Measurements from ENCODE around the gene PTPRD. TPM values are rescaled to one million over a fixed set of nuclear protein-coding genes. Genes with fewer than 3 reads are reported as not detected.

PTPRD gene
- total and polyA plus RNA-seq, 7 experiments from 2014 or later: 0.71 TPM; not detected in 6

DNA sequence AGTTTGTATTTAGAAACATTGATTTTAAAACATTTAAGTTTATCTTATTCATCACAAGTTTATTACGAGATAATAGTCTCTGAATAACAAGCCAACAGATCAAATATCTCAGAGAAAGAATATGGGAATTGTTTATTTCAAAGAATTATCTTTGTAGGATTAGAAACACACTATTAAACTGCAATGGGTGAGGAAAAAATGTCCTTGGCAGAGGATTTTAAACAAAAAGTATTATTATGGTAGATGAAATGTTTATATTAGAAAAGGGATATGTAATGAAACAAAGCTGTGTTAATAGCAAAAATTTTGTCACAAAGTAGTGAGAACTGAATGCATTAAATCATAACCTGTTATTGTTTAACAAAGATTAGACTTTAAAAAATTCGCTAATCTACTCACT is 1430.4 kb downstream of the PTPRD start:
- no peak overlapping the region for H3K4me3 Mint-ChIP-seq
- ChIA-PET POLR2A (no interaction called here), CTCF (no interaction called here)
- no peak overlapping the region for H3K27ac ChIP-seq (ENCODE audit: low read depth, low read length)
- no peaks in the 10 kb centered on the region for H3K9me3 ChIP-seq (ENCODE audit: control insufficient read depth in 2 of 3, low read length in 3 of 3)
- H3K36me3 Mint-ChIP-seq: no peaks in the 10 kb centered on the region
- ATAC-seq (no peak), DNase-seq (no peak)
- H3K9me3 Mint-ChIP-seq: peaks cover 0 to 14% (median 0%) of the 10 kb centered on the region in 11 donors
- no peak overlapping the region for H3K4me3 ChIP-seq (ENCODE audit: low read length)
- no peaks in the 10 kb centered on the region for H3K27me3 ChIP-seq (ENCODE audit: control insufficient read depth in 2 of 2, insufficient read depth in 2 of 2, low read length in 2 of 2)
- H3K27ac Mint-ChIP-seq: no peak overlapping the region
- H3K4me1 Mint-ChIP-seq: no peaks in the 10 kb centered on the region
- no peaks in the 10 kb centered on the region for H3K36me3 ChIP-seq (ENCODE audit: control insufficient read depth in 2 of 3, insufficient read depth in 3 of 3, low read length in 3 of 3)
- intact Hi-C loops (cut with micrococcal nuclease): no loop called here
- H3K4me1 ChIP-seq (ENCODE audit: control insufficient read depth in 2 of 2, insufficient read depth in 2 of 2, low read length in 2 of 2): no peaks in the 10 kb centered on the region
- H3K27me3 Mint-ChIP-seq: peaks cover 0 to 4% (median 0%) of the 10 kb centered on the region in 5 donors

- Mint-ChIP-seq H3K4me1 (peaks cover 0 to 3% (median 0%) of the 10 kb centered on the region in 7 donors), H3K9me3 (peaks cover 0 to 17% (median 2%) of the 10 kb centered on the region in 11 donors), H3K36me3 (no peaks in the 10 kb centered on the region), H3K27me3 (no peaks in the 10 kb centered on the region), H3K27ac (no peak overlapping the region), H3K4me3 (no peak overlapping the region)
- Histone ChIP-seq H3K27ac (ENCODE audit: low read depth, low read length) (no peak overlapping the region), H3K36me3 (ENCODE audit: control insufficient read depth in 2 of 3, insufficient read depth in 3 of 3, low read length in 3 of 3) (no peaks in the 10 kb centered on the region), H3K9me3 (ENCODE audit: control insufficient read depth in 2 of 3, low read length in 3 of 3) (no peaks in the 10 kb centered on the region), H3K4me3 (ENCODE audit: low read length) (no peak overlapping the region), H3K4me1 (ENCODE audit: control insufficient read depth in 2 of 2, insufficient read depth in 2 of 2, low read length in 2 of 2) (no peaks in the 10 kb centered on the region), H3K27me3 (ENCODE audit: control insufficient read depth in 2 of 2, insufficient read depth in 2 of 2, low read length in 2 of 2) (no peaks in the 10 kb centered on the region)
- ChIA-PET POLR2A (no interaction called here), CTCF (no interaction called here)
- intact Hi-C loops (cut with micrococcal nuclease): no loop called here
- ATAC-seq (no peak), DNase-seq (no peak)
These were observed 1435.7 kb downstream of the PTPRD start for GRCh38 chr9:9177081-9177480.

DNA sequence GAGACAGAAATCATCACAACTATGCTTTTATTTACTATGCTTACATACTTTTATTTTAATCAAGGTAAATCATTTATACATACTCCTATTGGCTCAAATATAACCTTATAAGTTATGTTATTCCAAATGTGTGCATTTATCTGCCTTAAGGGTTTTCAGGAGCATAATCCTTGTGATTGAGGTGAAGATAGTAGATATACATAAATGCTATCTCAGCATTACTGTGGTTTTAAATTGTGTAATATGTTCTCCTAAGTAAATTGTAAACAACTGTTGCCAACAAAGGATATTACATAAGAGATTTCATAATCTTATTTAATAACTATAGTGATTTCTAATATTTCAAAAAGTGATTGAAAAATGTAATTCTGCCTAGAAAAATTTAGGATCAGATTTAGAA is 1438.4 kb downstream of the PTPRD start:
- Histone ChIP-seq H3K27me3 (ENCODE audit: control insufficient read depth in 2 of 2, insufficient read depth in 2 of 2, low read length in 2 of 2) (no peaks in the 10 kb centered on the region), H3K27ac (ENCODE audit: low read depth, low read length) (no peak overlapping the region), H3K4me1 (ENCODE audit: control insufficient read depth in 2 of 2, insufficient read depth in 2 of 2, low read length in 2 of 2) (no peaks in the 10 kb centered on the region), H3K36me3 (ENCODE audit: control insufficient read depth in 2 of 3, insufficient read depth in 3 of 3, low read length in 3 of 3) (no peaks in the 10 kb centered on the region), H3K4me3 (ENCODE audit: low read length) (no peak overlapping the region), H3K9me3 (ENCODE audit: control insufficient read depth in 2 of 3, low read length in 3 of 3) (no peaks in the 10 kb centered on the region)
- Mint-ChIP-seq H3K4me3 (no peak overlapping the region), H3K9me3 (peaks cover 0 to 12% (median 0%) of the 10 kb centered on the region in 11 donors), H3K27me3 (no peaks in the 10 kb centered on the region), H3K4me1 (peaks cover 0 to 3% (median 0%) of the 10 kb centered on the region in 7 donors), H3K36me3 (no peaks in the 10 kb centered on the region), H3K27ac (no peak overlapping the region)
- intact Hi-C loops (cut with micrococcal nuclease): no loop called here
- ChIA-PET POLR2A (no interaction called here), CTCF (no interaction called here)
- DNase-seq (no peak), ATAC-seq (no peak)

- ChIA-PET POLR2A (no interaction called here), CTCF (no interaction called here)
- ATAC-seq (no peak), DNase-seq (no peak)
- Histone ChIP-seq H3K9me3 (ENCODE audit: control insufficient read depth in 2 of 3, low read length in 3 of 3) (no peaks in the 10 kb centered on the region), H3K4me1 (ENCODE audit: control insufficient read depth in 2 of 2, insufficient read depth in 2 of 2, low read length in 2 of 2) (no peaks in the 10 kb centered on the region), H3K4me3 (ENCODE audit: low read length) (no peak overlapping the region), H3K27me3 (ENCODE audit: control insufficient read depth in 2 of 2, insufficient read depth in 2 of 2, low read length in 2 of 2) (no peaks in the 10 kb centered on the region), H3K27ac (ENCODE audit: low read depth, low read length) (no peak overlapping the region), H3K36me3 (ENCODE audit: control insufficient read depth in 2 of 3, insufficient read depth in 3 of 3, low read length in 3 of 3) (no peaks in the 10 kb centered on the region)
- H3K27me3 Mint-ChIP-seq: no peaks in the 10 kb centered on the region
- peaks cover 0 to 12% (median 0%) of the 10 kb centered on the region in 11 donors for H3K9me3 Mint-ChIP-seq
- H3K4me3 Mint-ChIP-seq: no peak overlapping the region
- intact Hi-C loops (cut with micrococcal nuclease): no loop called here
- H3K27ac Mint-ChIP-seq: no peak overlapping the region
- peaks cover 0 to 3% (median 0%) of the 10 kb centered on the region in 7 donors for H3K4me1 Mint-ChIP-seq
- H3K36me3 Mint-ChIP-seq: no peaks in the 10 kb centered on the region
These were observed 1439.5 kb downstream of the PTPRD start for GRCh38 chr9:9173264-9173663.

DNA sequence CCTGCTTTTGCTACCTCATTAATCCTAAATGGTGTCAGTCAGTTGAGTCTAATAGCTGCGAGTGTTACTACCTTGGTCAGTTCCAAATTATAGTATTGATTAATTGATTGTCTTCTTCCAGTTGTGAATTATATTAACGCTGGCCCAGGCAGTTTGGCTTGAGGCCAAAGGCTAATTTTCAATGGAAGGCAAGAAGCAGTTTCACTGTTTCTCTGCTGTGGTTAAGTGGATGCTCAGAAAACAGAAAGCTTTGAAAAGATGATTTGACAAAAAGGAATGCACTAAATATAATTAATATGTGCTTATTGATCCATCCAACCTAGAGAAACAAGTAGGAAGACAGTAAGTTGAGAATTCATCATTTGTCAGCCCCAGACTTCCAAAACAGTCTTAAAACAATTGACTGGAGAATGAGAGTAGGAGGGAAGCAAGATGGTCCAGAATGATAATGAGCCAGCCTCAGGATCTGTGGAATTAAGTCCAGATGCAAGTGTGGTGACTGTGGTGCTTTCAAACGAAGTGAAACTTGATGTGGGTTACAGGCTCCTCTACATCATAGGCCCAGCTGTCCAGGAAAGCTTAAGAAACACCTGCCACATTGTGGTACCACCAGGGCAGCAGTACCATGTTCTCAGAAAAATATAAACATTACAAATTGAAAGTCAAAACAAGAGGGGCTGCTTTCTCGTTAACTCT is 1442.2 kb downstream of the PTPRD start:
- Mint-ChIP-seq H3K4me3 (no peak overlapping the region), H3K27ac (peak overlapping the region in 1 of 9 donors; percentile 28), H3K27me3 (no peaks in the 10 kb centered on the region), H3K4me1 (peaks cover 0 to 3% (median 0%) of the 10 kb centered on the region in 7 donors), H3K36me3 (no peaks in the 10 kb centered on the region), H3K9me3 (peaks cover 0 to 15% (median 2%) of the 10 kb centered on the region in 11 donors)
- intact Hi-C loops (cut with micrococcal nuclease): no loop called here
- Histone ChIP-seq H3K4me3 (ENCODE audit: low read length) (no peak overlapping the region), H3K36me3 (ENCODE audit: control insufficient read depth in 2 of 3, insufficient read depth in 3 of 3, low read length in 3 of 3) (no peaks in the 10 kb centered on the region), H3K27me3 (ENCODE audit: control insufficient read depth in 2 of 2, insufficient read depth in 2 of 2, low read length in 2 of 2) (no peaks in the 10 kb centered on the region), H3K27ac (ENCODE audit: low read depth, low read length) (no peak overlapping the region), H3K9me3 (ENCODE audit: control insufficient read depth in 2 of 3, low read length in 3 of 3) (no peaks in the 10 kb centered on the region), H3K4me1 (ENCODE audit: control insufficient read depth in 2 of 2, insufficient read depth in 2 of 2, low read length in 2 of 2) (no peaks in the 10 kb centered on the region)
- ChIA-PET CTCF (interaction anchor here (0.7 kb wide), 1 partner anchor 146 kb away, joined by 3 read pairs; no protein-coding TSS in a partner anchor), POLR2A (no interaction called here)
- ATAC-seq (no peak), DNase-seq (no peak)

- Histone ChIP-seq H3K27me3 (ENCODE audit: control insufficient read depth in 2 of 2, insufficient read depth in 2 of 2, low read length in 2 of 2) (no peaks in the 10 kb centered on the region), H3K9me3 (ENCODE audit: control insufficient read depth in 2 of 3, low read length in 3 of 3) (no peaks in the 10 kb centered on the region), H3K36me3 (ENCODE audit: control insufficient read depth in 2 of 3, insufficient read depth in 3 of 3, low read length in 3 of 3) (no peaks in the 10 kb centered on the region), H3K4me3 (ENCODE audit: low read length) (no peak overlapping the region), H3K4me1 (ENCODE audit: control insufficient read depth in 2 of 2, insufficient read depth in 2 of 2, low read length in 2 of 2) (no peaks in the 10 kb centered on the region), H3K27ac (ENCODE audit: low read depth, low read length) (no peak overlapping the region)
- intact Hi-C loops (cut with micrococcal nuclease): no loop called here
- ATAC-seq (no peak), DNase-seq (no peak)
- Mint-ChIP-seq H3K4me1 (no peaks in the 10 kb centered on the region), H3K36me3 (no peaks in the 10 kb centered on the region), H3K27me3 (peaks cover 0 to 5% (median 0%) of the 10 kb centered on the region in 5 donors), H3K27ac (no peak overlapping the region), H3K9me3 (peaks cover 0 to 6% (median 0%) of the 10 kb centered on the region in 11 donors), H3K4me3 (no peak overlapping the region)
- ChIA-PET CTCF (interaction anchor here (1.0 kb wide), 1 partner anchor 9 kb away, joined by 3 read pairs; no protein-coding TSS in a partner anchor), POLR2A (no interaction called here)
These were observed 1470.8 kb downstream of the PTPRD start for GRCh38 chr9:9142001-9142400.

- CTCF ChIA-PET: interaction anchor here (1.3 kb wide), 1 partner anchor 9 kb away, joined by 3 read pairs; no protein-coding TSS in a partner anchor
- intact Hi-C loops (cut with micrococcal nuclease): no loop called here
- H3K4me1 ChIP-seq (ENCODE audit: control insufficient read depth in 2 of 2, insufficient read depth in 2 of 2, low read length in 2 of 2): no peaks in the 10 kb centered on the region
- H3K36me3 ChIP-seq (ENCODE audit: control insufficient read depth in 2 of 3, insufficient read depth in 3 of 3, low read length in 3 of 3): no peaks in the 10 kb centered on the region
- H3K27ac ChIP-seq (ENCODE audit: low read depth, low read length): no peak overlapping the region
- DNase-seq (no peak), ATAC-seq (no peak)
- Mint-ChIP-seq H3K36me3 (no peaks in the 10 kb centered on the region), H3K27ac (no peak overlapping the region), H3K9me3 (peaks cover 0 to 6% (median 0%) of the 10 kb centered on the region in 11 donors), H3K27me3 (no peaks in the 10 kb centered on the region), H3K4me1 (no peaks in the 10 kb centered on the region), H3K4me3 (no peak overlapping the region)
- H3K9me3 ChIP-seq (ENCODE audit: control insufficient read depth in 2 of 3, low read length in 3 of 3): no peaks in the 10 kb centered on the region
- no peak overlapping the region for H3K4me3 ChIP-seq (ENCODE audit: low read length)
- H3K27me3 ChIP-seq (ENCODE audit: control insufficient read depth in 2 of 2, insufficient read depth in 2 of 2, low read length in 2 of 2): no peaks in the 10 kb centered on the region
- POLR2A ChIA-PET: no interaction called here
These were observed 1479.3 kb downstream of the PTPRD start for GRCh38 chr9:9133526-9133925.
